Lower lobe of right lung (tissue), 2 donors: ENCODE measurements around the gene PLEKHN1. TPM values are rescaled to one million over a fixed set of nuclear protein-coding genes. Genes with fewer than 3 reads are reported as not detected.
A peak's percentile ranks its signal among the peaks of the same experiment; 100 is the strongest.

Experiments
- ATAC-seq, 2 donors: fragments of 200-7000 bp; cut with Tn5 transposase; one replicate each; pipeline ENCODE4 v1.9.1; 2020 to 2022; ENCODE audit warnings: mild to moderate bottlenecking in 2 of 2, moderate library complexity in 2 of 2
- DNase-seq: peaks from one replicate; pipeline ENCODE4 v3.0.0-alpha.2; 2020
- H3K27ac ChIP-seq: fragments of 200-600 bp; one replicate; pipeline ENCODE4 v1.8.0; 2022
- H3K27me3 ChIP-seq: fragments of 200-600 bp; one replicate; pipeline ENCODE4 v1.8.0; 2022; ENCODE audit warnings: low read depth
- H3K36me3 ChIP-seq: fragments of 200-600 bp; one replicate; pipeline ENCODE4 v1.8.0; 2022; ENCODE audit warnings: mild to moderate bottlenecking
- H3K4me1 ChIP-seq: fragments of 200-600 bp; one replicate; pipeline ENCODE4 v1.8.0; 2022
- H3K4me3 ChIP-seq: fragments of 200-600 bp; one replicate; pipeline ENCODE4 v1.8.0; 2022; ENCODE audit warnings: mild to moderate bottlenecking
- H3K9me3 ChIP-seq: fragments of 200-600 bp; one replicate; pipeline ENCODE4 v1.8.0; 2022
- intact Hi-C: fragments of 100-400 bp; cut with DNase I; formaldehyde crosslinking; loops from one replicate; pipeline ENCODE4 v1.11.0; 2022
- total RNA-seq: library from RNA; stranded (reverse); fragmentation: NEBNext Ultra II Directional; extraction: Animal tissue kit (Norgen Biotek cat#: 25700); gene quantifications from one replicate; pipeline ENCODE4 v1.2.1, GENCODE V29; 2021
- TF ChIP-seq, protein P1 (sequence below): fragments of 200-600 bp; IDR thresholded peaks from one replicate; pipeline ENCODE4 v1.8.0; 2022; ENCODE audit warnings: antibody characterized with exemption, mild to moderate bottlenecking
- donor health status: DM: no; HTN: yes; CAD: no; lungs with severe emphysema.

PLEKHN1 gene
- total RNA-seq, 1 donor from 2014 or later, result 1.2 TPM

GRCh38 chr1:919271-919872, 46.9 kb upstream of the PLEKHN1 start:
- Histone ChIP-seq H3K9me3 (no peaks in the 10 kb centered on the region), H3K4me3 (no peak overlapping the region), H3K4me1 (peaks cover 25% of the 10 kb centered on the region), H3K27me3 (peaks cover 96% of the 10 kb centered on the region), H3K27ac (no peak overlapping the region), H3K36me3 (no peaks in the 10 kb centered on the region)
- intact Hi-C loops, result no loop called here
- DNase-seq, result no peak
- TF ChIP-seq, protein P1, sequence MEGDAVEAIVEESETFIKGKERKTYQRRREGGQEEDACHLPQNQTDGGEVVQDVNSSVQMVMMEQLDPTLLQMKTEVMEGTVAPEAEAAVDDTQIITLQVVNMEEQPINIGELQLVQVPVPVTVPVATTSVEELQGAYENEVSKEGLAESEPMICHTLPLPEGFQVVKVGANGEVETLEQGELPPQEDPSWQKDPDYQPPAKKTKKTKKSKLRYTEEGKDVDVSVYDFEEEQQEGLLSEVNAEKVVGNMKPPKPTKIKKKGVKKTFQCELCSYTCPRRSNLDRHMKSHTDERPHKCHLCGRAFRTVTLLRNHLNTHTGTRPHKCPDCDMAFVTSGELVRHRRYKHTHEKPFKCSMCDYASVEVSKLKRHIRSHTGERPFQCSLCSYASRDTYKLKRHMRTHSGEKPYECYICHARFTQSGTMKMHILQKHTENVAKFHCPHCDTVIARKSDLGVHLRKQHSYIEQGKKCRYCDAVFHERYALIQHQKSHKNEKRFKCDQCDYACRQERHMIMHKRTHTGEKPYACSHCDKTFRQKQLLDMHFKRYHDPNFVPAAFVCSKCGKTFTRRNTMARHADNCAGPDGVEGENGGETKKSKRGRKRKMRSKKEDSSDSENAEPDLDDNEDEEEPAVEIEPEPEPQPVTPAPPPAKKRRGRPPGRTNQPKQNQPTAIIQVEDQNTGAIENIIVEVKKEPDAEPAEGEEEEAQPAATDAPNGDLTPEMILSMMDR, result no peak
- no peak for ATAC-seq

- Histone ChIP-seq H3K27ac (no peak overlapping the region), H3K4me1 (peaks cover 30% of the 10 kb centered on the region), H3K27me3 (peaks cover 96% of the 10 kb centered on the region), H3K36me3 (no peaks in the 10 kb centered on the region), H3K4me3 (no peak overlapping the region), H3K9me3 (no peaks in the 10 kb centered on the region)
- DNase-seq (no peak), ATAC-seq (no peak)
- TF ChIP-seq, protein P1, result no peak
- intact Hi-C loops, result no loop called here
These were observed 46.3 kb upstream of the PLEKHN1 start for GRCh38 chr1:920010-920409.

DNA sequence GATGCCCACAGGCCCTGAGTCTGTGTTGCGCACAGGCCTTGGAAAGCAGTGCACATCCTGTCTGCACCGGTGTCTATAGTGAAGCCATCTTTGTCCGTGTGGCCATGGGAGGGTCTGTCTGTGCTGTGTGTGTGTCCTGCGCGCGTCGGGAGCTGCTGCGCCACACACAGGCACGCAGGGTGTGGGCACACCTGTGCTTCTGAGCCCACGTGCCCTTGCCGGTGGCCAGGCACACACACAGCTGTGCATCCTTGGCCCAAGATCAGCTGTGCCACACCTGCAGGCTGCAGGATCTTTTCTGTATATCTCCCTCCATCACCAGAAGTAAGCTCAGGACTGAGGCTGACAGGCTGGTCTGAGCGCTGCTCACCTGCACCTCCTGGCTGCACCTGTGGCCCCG, 45.8 kb upstream of the PLEKHN1 start:
- TF ChIP-seq, protein P1, result no peak
- H3K4me3 ChIP-seq, result peak overlapping the region; percentile 6
- no peaks in the 10 kb centered on the region for H3K36me3 ChIP-seq
- no peak overlapping the region for H3K27ac ChIP-seq
- ATAC-seq (no peak), DNase-seq (no peak)
- H3K9me3 ChIP-seq, result no peaks in the 10 kb centered on the region
- H3K4me1 ChIP-seq, result peaks cover 33% of the 10 kb centered on the region
- intact Hi-C loops, result no loop called here
- H3K27me3 ChIP-seq, result peaks cover 93% of the 10 kb centered on the region

DNA sequence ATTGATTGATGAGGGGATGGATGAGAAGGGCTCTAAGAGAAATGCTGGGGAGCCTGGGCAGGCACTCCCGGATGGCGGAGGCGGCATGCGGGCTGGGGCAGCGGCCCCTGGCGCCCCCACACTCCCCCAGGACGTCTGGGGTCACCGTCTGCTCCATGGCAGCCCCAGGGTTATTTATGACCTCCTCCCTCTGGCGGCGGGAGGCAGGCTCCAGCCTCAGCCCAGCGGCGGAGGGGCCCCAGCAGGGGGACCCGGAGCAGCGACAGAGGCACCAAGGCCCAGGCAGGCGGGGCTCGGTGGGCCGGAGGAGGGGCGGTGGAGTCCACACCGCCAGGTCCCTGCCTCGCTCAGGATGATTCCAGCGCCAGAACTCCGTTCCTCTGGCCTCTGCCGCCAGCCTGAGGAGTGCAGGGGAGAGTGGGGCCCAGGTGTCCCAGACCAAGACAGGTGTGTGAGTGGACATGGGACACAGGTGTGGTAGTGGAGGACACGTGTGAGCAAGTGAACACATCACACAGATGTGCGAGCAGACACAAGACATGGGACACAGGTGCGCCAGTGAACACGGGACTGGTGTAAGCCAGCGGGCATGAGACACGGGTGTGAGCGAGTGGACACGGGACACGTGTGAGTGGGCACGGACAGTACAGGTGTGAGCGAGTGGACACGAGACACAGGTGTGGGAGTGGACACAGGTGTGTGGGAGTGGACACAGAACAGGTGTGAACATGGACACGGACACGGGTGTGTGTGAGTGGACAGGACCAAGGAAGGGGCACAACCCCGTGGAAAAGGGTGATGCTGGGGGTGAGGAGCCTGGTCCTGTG, 45.1 kb upstream of the PLEKHN1 start:
- TF ChIP-seq, protein P1, result peak; percentile 48
- DNase-seq (peak; percentile 69), ATAC-seq (peak; percentile 74 to 79)
- intact Hi-C loops, result no loop called here
- H3K4me1 ChIP-seq, result peaks cover 38% of the 10 kb centered on the region
- no peaks in the 10 kb centered on the region for H3K36me3 ChIP-seq
- no peak overlapping the region for H3K27ac ChIP-seq
- H3K27me3 ChIP-seq, result peaks cover 93% of the 10 kb centered on the region
- no peaks in the 10 kb centered on the region for H3K9me3 ChIP-seq
- peak overlapping the region; percentile 6 for H3K4me3 ChIP-seq

- peak within 1 kb of the TSS; percentile 53 for H3K4me3 ChIP-seq
- TF ChIP-seq, protein P1, result no peak
- H3K9me3 ChIP-seq, result no peaks in the 10 kb centered on the region
- peak; percentile 53 to 67 for ATAC-seq
- peaks cover 38% of the 10 kb centered on the region for H3K4me1 ChIP-seq
- intact Hi-C loops, result no loop called here
- H3K27me3 ChIP-seq, result peaks cover 88% of the 10 kb centered on the region
- no peaks in the 10 kb centered on the region for H3K36me3 ChIP-seq
- peak; percentile 83 for DNase-seq
- no peak within 1 kb of the TSS for H3K27ac ChIP-seq
These were observed 42.9 kb upstream of the PLEKHN1 start, which contains the start of gene SAMD11 for GRCh38 chr1:923131-923990. Gene SAMD11 (plus strand): TSS chr1:923923. CDS start chr1:924432, 509 bp downstream.
